Dermis blood vessel endothelial cell (primary cell): ENCODE measurements around the gene THAP4. TPM values are rescaled to one million over a fixed set of nuclear protein-coding genes. Genes with fewer than 3 reads are reported as not detected.
A peak's percentile ranks its signal among the peaks of the same experiment; 100 is the strongest.
"Not testable (repeated sequence)": the region's sequence is repeated elsewhere in the genome, so short reads cannot be mapped to it uniquely, and the experiment has no call there.

Experiments used
- DNase-seq: peaks from one replicate; pipeline ENCODE4 v3.0.0; 2010
- total RNA-seq: library from RNA; depleted of rRNA; stranded (reverse); fragments of >200 nt; gene quantifications from 2 replicates; pipeline ENCODE4 v1.2.3, GENCODE V29; 2014

The THAP4 gene
- total RNA-seq, 1 donor from 2014 or later: 37.8 TPM

DNA sequence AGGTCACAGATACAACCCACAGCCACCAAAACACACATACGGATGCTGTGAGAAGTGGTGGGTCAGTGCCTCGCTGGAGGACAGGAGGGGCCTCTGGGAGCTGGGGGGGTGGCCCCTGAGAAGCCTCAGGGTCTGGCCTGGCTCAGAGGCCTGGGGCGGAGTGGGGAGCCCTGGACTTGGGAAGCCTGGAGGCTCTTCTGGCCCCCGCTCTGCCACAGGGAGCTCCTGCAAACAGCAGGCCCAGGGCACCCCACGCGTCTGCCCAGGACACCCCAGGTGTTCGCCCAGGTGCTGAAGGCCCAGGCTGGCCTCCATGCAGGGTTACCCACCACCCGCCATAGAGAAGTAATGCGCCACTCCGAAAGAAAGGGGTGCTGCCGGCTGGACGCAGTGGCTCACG lies 25.9 kb downstream of the THAP4 start:
- DNase-seq: no peak

DNA sequence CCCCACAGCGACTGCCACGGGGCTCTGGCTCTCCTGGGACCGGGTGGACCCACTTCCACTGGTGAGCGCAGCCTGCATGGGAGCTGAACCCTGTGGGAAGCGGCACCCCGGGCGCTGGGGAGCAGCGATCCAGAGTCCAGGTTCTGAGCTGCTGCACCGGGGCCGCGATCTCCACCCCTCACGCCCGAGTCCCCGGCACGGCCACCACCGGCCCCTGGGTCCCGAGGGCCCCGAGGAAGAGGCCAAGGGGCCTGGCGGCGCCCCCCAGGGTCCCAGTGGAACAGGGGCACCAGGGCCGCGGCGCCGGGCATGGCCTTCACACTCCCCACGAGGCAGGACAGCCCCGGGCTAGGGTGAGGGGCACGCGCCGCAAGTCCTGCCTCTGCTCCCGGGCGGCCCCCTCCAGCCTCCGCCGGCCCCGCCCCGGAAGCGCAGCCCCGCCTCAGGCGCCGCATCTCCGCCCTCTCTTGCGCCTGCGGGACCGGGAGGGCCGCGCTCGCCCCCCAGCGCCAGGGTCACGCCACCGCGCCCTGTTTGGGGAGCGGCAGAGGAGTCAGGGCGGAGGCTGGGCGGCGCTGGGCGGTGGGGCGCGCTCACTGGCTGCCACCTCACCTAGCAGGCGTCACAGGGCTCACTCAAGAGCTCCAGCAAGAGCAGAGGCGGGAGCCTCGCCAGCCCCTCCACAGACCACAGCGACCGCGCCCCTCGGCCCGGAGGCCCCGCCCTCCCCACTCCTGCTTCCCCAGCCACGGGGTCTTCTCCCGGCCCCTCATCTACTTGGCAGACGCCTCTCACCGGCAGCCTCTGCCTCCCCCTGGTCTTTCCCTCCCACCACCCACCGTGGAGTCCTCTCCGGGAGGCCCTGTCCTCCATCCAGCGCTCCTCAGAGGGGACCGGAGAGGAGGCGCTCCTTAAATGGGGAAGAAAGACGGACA lies 26.8 kb downstream of the THAP4 start:
- peak; percentile 89 for DNase-seq

DNA sequence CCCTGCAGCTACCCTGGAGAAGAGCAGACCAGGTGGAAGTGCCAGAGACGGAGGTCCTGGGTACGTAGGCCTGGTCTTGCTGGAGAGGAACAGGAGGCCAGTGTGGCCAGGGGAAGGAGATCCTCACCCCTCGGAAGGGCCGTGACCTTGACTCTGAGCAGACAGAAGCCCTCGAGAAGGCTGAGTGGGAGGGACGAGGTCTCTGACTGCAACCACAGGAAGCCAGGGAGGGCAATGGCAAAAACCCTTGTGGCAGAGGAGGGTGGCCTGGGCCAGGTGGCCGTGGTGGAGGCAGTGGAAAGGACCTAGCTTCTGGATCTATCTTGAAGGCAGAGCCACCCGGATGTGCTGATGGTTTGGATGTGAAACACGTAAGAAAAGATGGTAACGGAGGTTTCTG lies 28.1 kb downstream of the THAP4 start:
- no peak for DNase-seq

DNA sequence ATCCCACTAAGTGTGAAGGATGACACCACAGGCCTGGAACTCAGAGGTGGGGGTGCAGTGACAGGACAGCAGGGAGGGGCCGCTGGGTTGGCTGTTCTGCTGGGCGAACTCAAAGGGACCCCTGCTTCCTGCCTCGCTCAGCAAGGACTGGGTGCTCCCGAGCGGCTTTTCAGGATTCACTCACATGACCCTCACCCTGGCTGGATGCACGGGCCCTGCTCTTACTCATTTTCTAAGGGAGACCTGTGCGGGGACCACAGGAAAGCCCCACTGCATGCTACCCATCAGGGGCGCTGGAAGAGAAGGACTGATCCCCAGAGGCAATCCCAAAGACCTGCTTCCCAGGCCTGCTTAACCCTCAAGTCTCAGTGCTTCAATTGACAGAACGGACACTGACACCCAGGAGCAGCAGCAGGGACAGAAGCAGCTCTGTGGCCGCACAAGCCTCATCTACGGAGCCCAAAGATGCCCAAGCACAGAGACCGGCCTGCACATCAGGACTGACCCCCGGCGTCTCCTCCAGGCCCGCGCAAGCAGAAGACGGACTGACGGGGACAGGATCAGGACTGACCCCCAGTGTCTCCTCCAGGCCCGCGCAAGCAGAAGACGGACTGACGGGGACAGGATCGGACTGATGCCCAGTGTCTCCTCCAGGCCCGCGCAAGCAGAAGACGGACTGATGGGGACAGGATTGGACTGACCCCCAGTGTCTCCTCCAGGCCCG lies 29.6 kb downstream of the THAP4 start:
- no peak for DNase-seq

DNA sequence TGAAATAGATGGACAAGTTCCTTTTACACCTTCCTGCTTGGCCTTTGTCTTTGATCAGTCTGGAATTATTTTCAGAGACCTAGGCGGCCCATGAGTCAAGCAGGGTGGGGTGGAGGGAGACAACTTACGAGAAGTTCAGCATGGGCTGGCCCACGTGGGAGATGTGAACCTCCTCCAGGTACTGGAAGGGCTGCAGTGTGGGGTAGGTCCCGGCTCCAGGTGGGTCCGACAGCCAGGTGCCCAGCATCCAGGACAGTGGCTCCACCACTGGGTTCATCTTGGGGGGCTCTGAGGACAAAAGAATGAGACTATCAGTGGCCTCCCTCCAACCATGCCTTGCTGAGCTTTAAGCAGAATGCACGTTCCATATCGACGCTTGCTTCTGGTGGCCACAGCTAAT lies 30.8 kb downstream of the THAP4 start:
- DNase-seq: no peak

DNA sequence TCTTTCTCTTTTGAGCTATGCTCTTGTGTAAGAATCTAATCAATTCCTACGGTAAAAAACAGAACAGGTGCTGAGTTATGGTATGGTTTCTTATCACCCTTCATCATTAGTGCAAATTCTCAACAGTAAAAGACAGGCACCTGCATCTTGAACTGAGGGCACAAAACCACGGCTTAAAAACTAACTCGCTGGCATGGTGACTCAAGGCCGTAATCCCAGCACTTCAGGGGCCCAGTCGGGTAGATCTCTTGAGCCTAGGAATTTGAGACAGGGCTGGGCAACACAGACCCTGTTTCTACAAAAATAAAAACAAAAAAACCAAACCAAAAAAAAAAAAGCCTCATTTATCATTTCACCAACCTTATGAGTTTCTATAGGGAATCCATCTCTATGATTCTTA lies 33.3 kb downstream of the THAP4 start:
- no peak for DNase-seq

DNA sequence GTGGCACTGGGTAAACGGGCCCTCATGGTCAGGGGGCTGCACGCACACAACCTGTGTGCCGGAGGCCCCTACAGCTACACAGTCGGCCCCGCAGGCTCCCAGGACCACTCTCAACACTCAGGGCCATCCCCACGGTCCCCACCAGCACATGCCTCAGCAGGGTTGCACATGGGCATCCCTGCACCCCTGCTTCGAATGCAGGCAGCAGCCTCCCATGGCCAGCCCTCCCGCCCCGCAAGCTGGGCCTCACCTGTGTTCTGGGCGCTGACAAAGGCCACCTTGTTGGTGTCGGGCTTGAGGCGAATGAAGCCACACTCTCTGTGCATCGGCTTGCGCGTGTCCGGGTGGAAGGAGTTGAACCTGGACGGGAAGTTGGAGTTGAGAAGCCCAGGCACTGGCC lies 34.2 kb downstream of the THAP4 start:
- no peak for DNase-seq

DNA sequence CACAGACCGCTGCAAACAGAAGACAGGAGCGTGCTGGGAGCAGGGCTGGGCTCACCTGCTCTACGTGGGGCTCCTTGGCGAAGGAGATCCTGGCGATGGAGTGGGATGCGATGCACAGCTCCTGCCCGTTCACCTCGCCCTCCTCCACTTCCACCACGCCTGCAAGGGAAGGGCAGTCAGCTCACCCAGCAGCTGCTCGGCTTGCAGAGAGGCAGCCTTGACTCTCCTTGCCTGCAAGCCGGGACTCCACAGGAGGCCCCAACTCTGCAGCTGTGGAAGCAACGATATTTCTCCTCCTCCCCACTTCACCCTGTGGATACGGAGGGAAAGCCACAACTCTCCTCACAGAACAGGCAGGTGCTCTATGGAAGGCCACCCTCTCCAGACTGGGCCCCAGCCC lies 35.1 kb downstream of the THAP4 start:
- DNase-seq: no peak

DNA sequence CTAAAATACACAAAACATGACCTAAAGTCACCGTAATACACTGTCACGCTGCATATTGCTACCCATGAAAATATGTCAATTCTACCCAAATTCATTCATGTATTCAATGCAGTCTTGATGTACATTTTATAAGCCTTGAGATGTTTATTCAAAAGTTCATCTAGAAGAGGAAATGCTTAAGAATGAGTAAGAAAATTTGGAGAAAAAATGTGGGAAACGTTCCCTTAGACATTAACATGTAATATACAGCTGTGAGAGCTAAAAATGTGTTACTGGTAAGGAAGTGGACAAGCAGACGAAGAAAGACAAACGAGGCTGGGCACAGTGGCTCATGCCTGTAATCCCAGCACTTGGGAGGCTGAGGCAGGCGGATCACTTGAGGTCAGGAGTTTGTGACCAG lies 37.3 kb downstream of the THAP4 start:
- no peak for DNase-seq

DNA sequence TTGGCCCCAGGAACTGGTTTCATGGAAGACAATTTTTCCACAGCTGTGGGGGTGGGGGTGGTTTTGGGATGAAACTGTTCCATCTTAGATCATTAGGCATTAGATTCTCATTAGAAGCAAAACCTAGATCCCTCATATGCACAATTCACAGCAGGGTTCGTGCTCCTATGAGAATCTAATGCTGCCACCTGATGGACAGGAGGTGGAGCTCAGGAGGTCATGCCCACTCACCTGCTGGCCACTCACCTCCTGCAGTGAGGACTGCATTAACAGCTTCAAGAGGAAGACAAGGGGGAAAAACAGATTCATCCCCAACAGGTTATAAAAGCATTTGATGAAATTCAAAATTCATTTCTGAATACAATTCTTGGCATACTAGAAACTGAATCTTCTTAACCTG lies 38.5 kb downstream of the THAP4 start:
- DNase-seq: no peak

DNA sequence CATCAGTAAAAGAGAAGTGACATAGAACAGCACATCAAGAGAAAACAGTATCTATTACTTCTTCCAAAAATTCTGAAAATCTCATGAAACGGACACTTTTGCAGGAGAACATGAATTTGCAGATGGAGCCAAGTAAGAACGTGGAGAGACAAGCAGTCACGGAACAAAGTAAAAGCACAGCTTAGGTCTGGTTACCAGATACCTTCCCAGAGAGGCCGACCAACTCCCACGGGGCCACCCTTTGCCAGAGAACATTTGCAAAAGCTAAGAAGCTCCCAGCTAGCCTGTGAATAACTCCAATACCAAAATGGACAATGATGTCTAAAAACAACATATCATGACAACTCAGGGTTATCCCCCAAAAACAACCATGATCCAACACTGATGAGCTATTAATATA lies 38.9 kb downstream of the THAP4 start:
- no peak for DNase-seq

DNA sequence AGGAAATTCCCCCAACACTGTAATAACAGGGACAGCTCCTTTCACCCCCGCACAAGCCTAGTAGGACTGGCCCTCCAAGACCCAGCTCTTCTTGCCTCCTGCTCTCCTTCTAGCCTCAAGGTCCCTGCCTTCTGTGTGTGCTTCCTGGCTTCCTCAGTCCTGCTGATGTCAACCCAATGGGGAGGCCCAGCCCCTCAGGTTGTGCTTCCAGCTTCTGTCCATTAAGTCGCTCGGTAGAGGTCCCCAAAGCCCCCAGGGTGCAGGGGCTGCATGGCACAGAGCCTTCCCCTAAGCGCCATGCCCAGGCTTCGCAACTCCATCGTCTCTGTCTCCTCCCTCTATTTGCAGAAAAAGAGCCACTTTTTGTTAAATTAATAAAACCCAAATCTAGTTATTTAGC lies 39.4 kb downstream of the THAP4 start:
- no peak for DNase-seq

DNA sequence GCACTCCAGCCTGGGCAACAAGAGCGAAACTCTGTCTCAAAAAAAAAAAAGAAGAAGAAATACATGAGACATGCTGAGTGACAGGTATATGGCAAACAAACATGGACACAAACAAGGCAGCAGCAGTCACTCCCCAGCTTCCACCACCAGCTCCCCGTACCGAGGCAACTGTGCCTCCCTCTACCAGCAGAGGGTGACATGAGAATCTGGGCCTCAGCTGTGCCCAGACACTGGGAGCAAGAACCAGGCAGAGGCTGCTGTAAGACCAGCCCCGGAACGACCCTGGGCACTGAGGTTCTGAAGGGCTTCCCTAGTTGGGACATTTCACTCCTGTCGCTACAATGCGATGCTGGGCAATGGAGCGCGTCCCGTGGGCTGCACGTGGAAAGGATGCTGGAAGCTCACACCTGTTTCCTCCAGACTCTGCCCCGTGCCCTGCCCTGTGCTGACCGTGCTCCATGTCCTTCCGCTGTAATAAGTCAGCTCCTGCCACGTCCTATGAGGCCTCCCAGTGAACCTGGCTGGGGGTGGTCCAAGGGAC lies 41.3 kb downstream of the THAP4 start:
- DNase-seq: peak; percentile 78

DNA sequence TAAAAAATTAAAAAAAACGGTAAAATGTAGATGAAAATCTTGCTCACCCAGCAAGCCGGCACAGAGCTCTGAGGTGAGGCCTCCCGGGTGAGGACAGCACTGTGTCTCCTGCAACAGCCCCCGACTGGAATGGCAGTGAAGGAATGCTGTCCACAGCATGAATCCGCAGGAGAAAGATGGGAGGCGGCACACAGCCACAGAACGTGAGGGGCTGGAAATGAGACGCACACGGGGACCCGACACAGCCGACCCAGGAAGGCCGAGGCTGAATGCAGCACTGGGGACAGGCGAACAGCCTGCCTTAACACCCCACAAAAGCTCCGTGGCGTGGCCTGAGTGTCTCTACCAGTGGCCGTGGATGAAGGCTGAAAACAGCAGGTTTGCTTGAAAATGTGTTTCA lies 43.7 kb downstream of the THAP4 start:
- DNase-seq: no peak

DNA sequence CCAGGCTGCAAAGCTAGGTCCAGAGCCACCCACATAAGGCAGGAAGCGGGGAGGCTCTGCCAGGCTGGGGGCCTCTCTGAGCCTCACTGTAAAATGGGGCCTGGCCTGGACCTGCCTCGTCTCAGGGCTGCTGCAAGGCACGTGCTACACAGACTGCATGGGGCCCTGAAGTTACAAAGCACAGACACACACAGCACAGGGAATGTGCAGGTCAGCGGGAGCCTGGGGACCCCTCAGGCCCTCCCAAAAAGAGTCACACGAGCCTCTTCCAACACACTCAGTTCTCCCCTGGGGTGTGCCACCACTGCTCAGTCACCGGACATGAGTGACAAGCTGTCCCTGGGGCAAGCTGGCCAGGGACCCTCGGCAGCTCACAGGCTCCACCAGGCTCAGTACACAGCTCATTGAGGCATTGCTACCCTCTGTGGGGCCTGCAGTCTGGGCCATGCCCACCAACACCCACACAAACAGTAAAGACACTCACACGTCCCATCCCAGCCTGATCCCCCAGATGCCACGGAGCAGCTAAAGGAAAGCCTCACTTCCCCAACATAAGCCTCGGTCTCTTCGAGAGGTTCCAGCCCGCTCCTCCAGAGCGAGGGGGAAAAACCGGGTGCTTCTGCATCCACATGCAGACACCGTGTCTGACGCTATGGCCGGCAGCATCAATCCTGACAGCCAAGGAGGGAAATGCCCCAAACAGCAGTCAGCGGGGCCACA lies 44.7 kb downstream of the THAP4 start:
- DNase-seq: no peak

DNA sequence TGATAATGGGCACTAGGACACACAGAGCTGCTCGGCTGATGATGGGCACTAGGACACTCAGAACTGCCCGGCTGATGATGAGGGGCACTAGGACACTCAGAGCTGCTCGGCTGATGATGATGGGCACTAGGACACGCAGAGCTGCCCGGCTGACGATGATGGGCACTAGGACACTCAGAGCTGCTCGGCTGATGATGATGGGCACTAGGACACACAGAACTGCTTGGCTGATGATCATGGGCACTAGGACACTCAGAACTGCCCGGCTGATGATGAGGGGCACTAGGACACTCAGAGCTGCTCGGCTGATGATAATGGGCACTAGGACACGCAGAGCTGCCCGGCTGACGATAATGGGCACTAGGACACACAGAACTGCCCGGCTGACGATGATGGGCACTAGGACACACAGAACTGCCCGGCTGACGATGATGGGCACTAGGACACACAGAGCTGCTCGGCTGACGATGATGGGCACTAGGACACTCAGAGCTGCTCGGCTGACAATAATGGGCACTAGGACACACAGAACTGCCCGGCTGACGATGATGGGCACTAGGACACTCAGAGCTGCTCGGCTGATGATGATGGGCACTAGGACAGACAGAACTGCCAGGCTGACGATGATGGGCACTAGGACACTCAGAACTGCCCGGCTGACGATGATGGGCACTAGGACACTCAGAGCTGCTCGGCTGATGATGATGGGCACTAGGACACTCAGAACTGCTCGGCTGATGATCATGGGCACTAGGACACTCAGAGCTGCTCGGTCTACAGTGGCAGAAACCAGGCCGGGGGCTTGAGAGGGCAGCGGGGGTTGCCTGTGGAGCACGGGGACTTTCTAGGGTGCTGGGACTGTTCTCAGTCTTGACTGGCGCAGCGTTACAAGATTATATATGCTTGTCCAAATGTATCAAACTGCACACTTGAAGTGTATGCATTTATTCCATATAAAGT lies 46.2 kb downstream of the THAP4 start:
- not testable (repeated sequence) for DNase-seq

DNA sequence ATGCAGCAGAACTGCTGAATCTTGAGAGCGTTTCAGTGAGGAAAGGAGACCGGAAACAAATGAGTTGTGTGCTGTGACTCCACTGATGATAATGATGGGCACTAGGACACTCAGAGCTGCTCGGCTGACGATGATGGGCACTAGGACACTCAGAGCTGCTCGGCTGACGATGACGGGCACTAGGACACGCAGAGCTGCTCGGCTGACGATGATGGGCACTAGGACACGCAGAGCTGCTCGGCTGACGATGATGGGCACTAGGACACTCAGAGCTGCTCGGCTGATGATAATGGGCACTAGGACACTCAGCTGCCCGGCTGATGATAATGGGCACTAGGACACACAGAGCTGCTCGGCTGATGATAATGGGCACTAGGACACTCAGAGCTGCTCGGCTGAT lies 47.1 kb downstream of the THAP4 start:
- DNase-seq: not testable (repeated sequence)

DNA sequence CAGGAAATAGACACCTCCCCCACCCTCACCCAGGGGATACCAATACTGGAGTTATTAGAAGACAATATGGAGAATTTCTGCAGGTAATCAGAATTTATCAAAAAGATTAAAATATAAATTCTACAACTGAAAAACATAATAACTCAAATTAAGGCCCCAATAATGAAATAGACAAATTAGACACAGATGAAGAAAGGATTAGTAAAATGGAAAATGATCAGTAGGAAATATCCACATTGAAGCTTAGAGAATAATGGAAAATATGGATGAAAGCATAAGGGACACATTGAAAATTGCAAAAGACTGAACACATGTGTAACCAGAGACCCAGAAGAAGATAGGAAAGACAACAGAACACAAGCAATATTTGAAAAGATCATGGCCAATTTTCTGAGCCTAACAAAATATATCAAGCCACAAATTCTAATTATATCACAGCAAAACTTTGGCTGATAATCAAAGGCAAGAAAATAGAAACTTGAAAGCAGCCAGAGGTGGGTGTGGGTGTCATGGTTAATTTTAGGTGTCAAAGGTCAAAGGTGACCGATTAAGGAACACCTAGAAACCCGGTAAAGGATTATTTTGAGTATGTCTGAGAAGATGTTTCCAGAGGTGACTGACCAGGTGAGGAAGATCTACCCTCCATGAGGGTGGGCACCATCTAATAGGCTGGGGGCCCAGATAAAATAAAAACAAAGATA lies 50.2 kb downstream of the THAP4 start:
- no peak for DNase-seq

DNA sequence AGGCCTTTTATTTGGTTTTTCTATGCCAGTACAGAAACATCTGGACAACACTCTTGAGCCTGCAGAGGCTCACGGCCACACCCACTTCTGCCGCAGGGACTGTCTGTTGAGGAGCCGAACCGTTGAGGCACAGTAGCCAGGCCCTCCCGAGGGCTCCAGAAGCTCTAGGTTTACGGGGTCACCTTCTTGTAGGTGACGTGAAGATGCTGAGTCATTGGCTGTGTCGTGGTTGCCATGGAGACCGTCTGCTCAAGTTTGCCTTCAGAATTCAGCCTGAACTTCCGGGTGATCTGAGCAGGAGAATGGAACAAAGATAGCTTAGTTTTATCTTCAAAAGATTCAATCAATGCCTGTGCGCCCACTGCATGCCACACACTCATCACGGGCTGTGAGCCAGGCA lies 52.5 kb downstream of the THAP4 start:
- peak; percentile 34 for DNase-seq

DNA sequence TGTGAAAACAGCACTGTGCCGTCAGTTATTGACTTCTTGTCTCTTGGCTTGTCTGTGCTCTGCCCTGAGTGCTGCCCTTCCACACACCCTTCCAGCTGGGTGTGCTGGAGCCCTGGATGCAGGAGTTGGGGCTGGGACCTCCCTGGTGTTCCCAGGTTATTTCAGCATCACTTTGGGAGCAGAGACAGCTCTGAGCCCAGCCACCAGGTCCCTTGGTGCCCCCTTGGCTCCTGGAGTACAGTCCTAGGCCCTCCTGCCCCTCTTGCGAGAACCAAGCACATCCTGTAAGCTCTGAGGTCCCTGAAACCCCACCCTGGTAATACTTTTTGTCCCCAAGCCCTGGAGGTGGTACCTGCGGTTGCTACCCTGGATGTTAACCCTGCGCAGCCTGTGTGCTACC lies 54.2 kb downstream of the THAP4 start:
- no peak for DNase-seq

DNA sequence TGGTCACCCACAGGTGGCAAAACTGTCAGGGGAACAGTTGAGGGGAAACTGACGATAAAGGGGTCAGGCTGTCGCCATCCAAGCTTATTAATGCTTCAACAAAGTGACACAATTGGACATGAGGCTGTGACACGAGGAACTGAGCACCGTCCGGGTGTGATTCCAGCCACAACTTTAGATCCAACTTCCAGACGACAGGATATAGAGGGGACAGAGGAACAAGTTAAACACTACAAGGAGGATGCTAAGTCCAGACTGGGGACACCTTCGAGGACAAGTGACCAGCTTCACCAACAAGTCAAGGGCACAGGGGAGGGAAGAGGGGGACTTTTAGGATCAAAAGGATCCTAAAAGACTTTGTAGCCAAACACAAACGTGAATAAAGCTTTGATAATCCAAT lies 54.6 kb downstream of the THAP4 start:
- DNase-seq: no peak
